ENCODE data around the gene ENGASE. TPM values are rescaled to one million over a fixed set of nuclear protein-coding genes. Genes with fewer than 3 reads are reported as not detected.

Gene ENGASE
- total and polyA plus RNA-seq, 2 donors (not counting 1 experiment from before 2014, with no cell fraction given) = 3.6 to 14.9 TPM

- no peaks in the 10 kb centered on the region for H3K36me3 ChIP-seq (ENCODE audit: control insufficient read depth, insufficient read depth, low read length)
- H3K9ac ChIP-seq (ENCODE audit: insufficient read depth, low read length) = no peak overlapping the region
- H2AFZ ChIP-seq (ENCODE audit: low read length) = no peak overlapping the region
Observed at GRCh38 chr17:79046197-79046915, 28.3 kb upstream of the ENGASE start.

GRCh38 chr17:79046916-79047280 lies 27.7 kb upstream of the ENGASE start:
- Histone ChIP-seq H3K9me3 (ENCODE audit: control insufficient read depth, insufficient read depth, low read depth, low read length) (no peaks in the 10 kb centered on the region), H3K4me2 (ENCODE audit: extremely low read depth, insufficient read depth, low read length) (no peak overlapping the region), H3K27me3 (ENCODE audit: control insufficient read depth, insufficient read depth, low read length) (no peaks in the 10 kb centered on the region), H3K27ac (ENCODE audit: insufficient read depth, low read length) (no peak overlapping the region), H3K36me3 (ENCODE audit: control insufficient read depth, insufficient read depth, low read length) (no peaks in the 10 kb centered on the region), H3K4me1 (ENCODE audit: control insufficient read depth, extremely low read depth, insufficient read depth, low read length) (no peaks in the 10 kb centered on the region), H3K4me3 (replicated peaks in 1 of 4; ENCODE audit: control extremely low read depth in 1 of 4, insufficient read depth in 1 of 4, low read depth in 3 of 4, low read length in 4 of 4) (no peak overlapping the region), H4K20me1 (ENCODE audit: control insufficient read depth, extremely low read depth, insufficient read depth, low read length) (no peaks in the 10 kb centered on the region), H3K79me2 (ENCODE audit: control insufficient read depth, insufficient read depth, low read length) (no peaks in the 10 kb centered on the region), H3K9ac (ENCODE audit: insufficient read depth, low read length) (no peak overlapping the region), H2AFZ (ENCODE audit: low read length) (no peak overlapping the region)
- DNase-seq (ENCODE audit: low read depth in 2 of 2) = no peak
- TF ChIP-seq CTCF (conservative IDR thresholded peaks at IDR 0.05 in 1 of 2, IDR thresholded peaks at IDR 0.05 in 1 of 2; ENCODE audit: low read depth in 1 of 2, low read length in 2 of 2) (no peak), EZH2 (IDR thresholded peaks at IDR 0.05; ENCODE audit: low read length, missing control alignments) (no peak)

More at GRCh38 chr17:79046197-79046915, 28.3 kb upstream of the ENGASE start:
- Histone ChIP-seq H3K27ac (ENCODE audit: insufficient read depth, low read length) (no peak overlapping the region), H3K4me3 (replicated peaks in 1 of 4; ENCODE audit: control extremely low read depth in 1 of 4, insufficient read depth in 1 of 4, low read depth in 3 of 4, low read length in 4 of 4) (no peak overlapping the region), H3K27me3 (ENCODE audit: control insufficient read depth, insufficient read depth, low read length) (no peaks in the 10 kb centered on the region), H3K79me2 (ENCODE audit: control insufficient read depth, insufficient read depth, low read length) (no peaks in the 10 kb centered on the region), H3K4me2 (ENCODE audit: extremely low read depth, insufficient read depth, low read length) (no peak overlapping the region), H4K20me1 (ENCODE audit: control insufficient read depth, extremely low read depth, insufficient read depth, low read length) (no peaks in the 10 kb centered on the region), H3K4me1 (ENCODE audit: control insufficient read depth, extremely low read depth, insufficient read depth, low read length) (no peaks in the 10 kb centered on the region), H3K9me3 (ENCODE audit: control insufficient read depth, insufficient read depth, low read depth, low read length) (no peaks in the 10 kb centered on the region)
- no peak for DNase-seq (ENCODE audit: low read depth in 2 of 2)
- TF ChIP-seq CTCF (conservative IDR thresholded peaks at IDR 0.05 in 1 of 2, IDR thresholded peaks at IDR 0.05 in 1 of 2; ENCODE audit: low read depth in 1 of 2, low read length in 2 of 2) (no peak), EZH2 (IDR thresholded peaks at IDR 0.05; ENCODE audit: low read length, missing control alignments) (no peak)

GRCh38 chr17:79047291-79047920 lies 27.2 kb upstream of the ENGASE start:
- Histone ChIP-seq H3K27ac (ENCODE audit: insufficient read depth, low read length) (no peak overlapping the region), H2AFZ (ENCODE audit: low read length) (no peak overlapping the region), H3K4me1 (ENCODE audit: control insufficient read depth, extremely low read depth, insufficient read depth, low read length) (no peaks in the 10 kb centered on the region), H3K4me3 (replicated peaks in 1 of 4; ENCODE audit: control extremely low read depth in 1 of 4, insufficient read depth in 1 of 4, low read depth in 3 of 4, low read length in 4 of 4) (no peak overlapping the region), H3K4me2 (ENCODE audit: extremely low read depth, insufficient read depth, low read length) (no peak overlapping the region), H3K27me3 (ENCODE audit: control insufficient read depth, insufficient read depth, low read length) (no peaks in the 10 kb centered on the region), H3K36me3 (ENCODE audit: control insufficient read depth, insufficient read depth, low read length) (no peaks in the 10 kb centered on the region), H4K20me1 (ENCODE audit: control insufficient read depth, extremely low read depth, insufficient read depth, low read length) (no peaks in the 10 kb centered on the region), H3K79me2 (ENCODE audit: control insufficient read depth, insufficient read depth, low read length) (no peaks in the 10 kb centered on the region), H3K9me3 (ENCODE audit: control insufficient read depth, insufficient read depth, low read depth, low read length) (no peaks in the 10 kb centered on the region), H3K9ac (ENCODE audit: insufficient read depth, low read length) (no peak overlapping the region)
- no peak for DNase-seq (ENCODE audit: low read depth in 2 of 2)
- TF ChIP-seq CTCF (conservative IDR thresholded peaks at IDR 0.05 in 1 of 2, IDR thresholded peaks at IDR 0.05 in 1 of 2; ENCODE audit: low read depth in 1 of 2, low read length in 2 of 2) (no peak), EZH2 (IDR thresholded peaks at IDR 0.05; ENCODE audit: low read length, missing control alignments) (no peak)
